ENCODE measurements around the gene GRIK1.

DNA sequence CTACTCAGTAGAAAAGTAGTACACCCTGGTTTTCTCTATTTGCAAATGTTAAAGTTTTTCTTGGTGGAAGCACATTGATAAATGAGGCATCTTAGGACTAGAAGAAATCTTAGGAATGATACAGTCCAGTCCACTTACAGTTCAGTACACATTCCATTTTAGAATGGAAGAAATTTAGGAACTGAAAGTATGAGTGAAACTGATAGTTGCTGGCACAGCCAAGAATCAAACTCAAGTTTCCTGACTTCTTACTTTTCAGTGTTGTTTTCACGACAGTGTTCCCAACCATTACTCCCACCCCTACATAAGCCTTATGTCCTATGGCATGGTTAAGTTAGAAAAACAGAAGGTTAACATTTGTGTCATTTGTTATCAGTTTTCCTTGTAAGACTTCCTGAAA lies 382.6 kb downstream of the GRIK1 start:
- TF ChIP-seq, protein P1, sequence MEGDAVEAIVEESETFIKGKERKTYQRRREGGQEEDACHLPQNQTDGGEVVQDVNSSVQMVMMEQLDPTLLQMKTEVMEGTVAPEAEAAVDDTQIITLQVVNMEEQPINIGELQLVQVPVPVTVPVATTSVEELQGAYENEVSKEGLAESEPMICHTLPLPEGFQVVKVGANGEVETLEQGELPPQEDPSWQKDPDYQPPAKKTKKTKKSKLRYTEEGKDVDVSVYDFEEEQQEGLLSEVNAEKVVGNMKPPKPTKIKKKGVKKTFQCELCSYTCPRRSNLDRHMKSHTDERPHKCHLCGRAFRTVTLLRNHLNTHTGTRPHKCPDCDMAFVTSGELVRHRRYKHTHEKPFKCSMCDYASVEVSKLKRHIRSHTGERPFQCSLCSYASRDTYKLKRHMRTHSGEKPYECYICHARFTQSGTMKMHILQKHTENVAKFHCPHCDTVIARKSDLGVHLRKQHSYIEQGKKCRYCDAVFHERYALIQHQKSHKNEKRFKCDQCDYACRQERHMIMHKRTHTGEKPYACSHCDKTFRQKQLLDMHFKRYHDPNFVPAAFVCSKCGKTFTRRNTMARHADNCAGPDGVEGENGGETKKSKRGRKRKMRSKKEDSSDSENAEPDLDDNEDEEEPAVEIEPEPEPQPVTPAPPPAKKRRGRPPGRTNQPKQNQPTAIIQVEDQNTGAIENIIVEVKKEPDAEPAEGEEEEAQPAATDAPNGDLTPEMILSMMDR (IDR thresholded peaks at IDR 0.05; ENCODE audit: borderline replicate concordance, extremely low read depth, low read length, poor library complexity, severe bottlenecking), result no peak
- no peak for TF ChIP-seq EZH2 (IDR thresholded peaks at IDR 0.05; ENCODE audit: borderline replicate concordance, low read depth, low read length, severe bottlenecking)
